Right atrium auricular region (tissue), 2 donors: ENCODE measurements around the gene GGTA1. TPM values are rescaled to one million over a fixed set of nuclear protein-coding genes. Genes with fewer than 3 reads are reported as not detected.

Source experiments
- DNase-seq: peaks from one replicate; pipeline ENCODE4 v3.0.0-alpha.2; 2019; ENCODE audit warnings: low spot score
- H3K27ac ChIP-seq, 2 donors: fragments of 200-600 bp; sonication (generic); 1 replicate in 1 of 2; 2 replicates in 1 of 2; pipeline ENCODE4 v1.5.1; 2016 to 2019
- H3K27me3 ChIP-seq, 2 donors: fragments of 200-600 bp; sonication (generic); one replicate each; pipeline versions ENCODE4 v1.5.1 to v1.6.0; 2017 to 2019
- H3K36me3 ChIP-seq: fragments of 200-600 bp; sonication (generic); one replicate; pipeline ENCODE4 v1.5.1; 2016
- H3K4me1 ChIP-seq, 2 donors: fragments of 200-600 bp; sonication (generic); one replicate each; pipeline versions ENCODE4 v1.5.1 to v1.6.0; 2017 to 2019
- H3K4me3 ChIP-seq, 2 donors: fragments of 200-600 bp; sonication (generic); 1 replicate in 1 of 2; 2 replicates in 1 of 2; pipeline ENCODE4 v1.5.1; 2017 to 2019; ENCODE audit warnings: mild to moderate bottlenecking in 1 of 2, moderate library complexity in 1 of 2
- H3K9me3 ChIP-seq, 2 donors: fragments of 200-600 bp; sonication (generic); one replicate each; pipeline ENCODE4 v1.5.1; 2019
- CTCF ChIP-seq, 2 donors: fragments of 200-600 bp; sonication (generic); IDR thresholded peaks; one replicate each; pipeline ENCODE4 v1.5.1; 2019; ENCODE audit warnings: antibody characterized with exemption in 2 of 2
- total RNA-seq, 2 donors: library from RNA; depleted of rRNA; stranded (reverse); fragments of >200 nt; gene quantifications; one replicate each; pipeline ENCODE4 v1.1.0, GENCODE V29; 2016

The GGTA1 gene
- total RNA-seq, 2 donors from 2014 or later: 11.6 to 15.2 TPM

- H3K4me1 ChIP-seq: peaks cover 0 to 41% of the 10 kb centered on the region in 2 donors
- TF ChIP-seq CTCF (IDR thresholded peaks at IDR 0.05): no peak
Measured at GRCh38 chr9:121486043-121486442, 13.6 kb downstream of the GGTA1 start.

GRCh38 chr9:121485623-121486022 is 14.0 kb downstream of the GGTA1 start:
- Histone ChIP-seq H3K27me3 (no peaks in the 10 kb centered on the region), H3K9me3 (no peaks in the 10 kb centered on the region), H3K4me3 (no peak overlapping the region), H3K4me1 (peaks cover 0 to 43% of the 10 kb centered on the region in 2 donors), H3K27ac (peak overlapping the region; percentile 57 to 70), H3K36me3 (no peaks in the 10 kb centered on the region)
- no peak for TF ChIP-seq CTCF (IDR thresholded peaks at IDR 0.05)
- DNase-seq: no peak

More at GRCh38 chr9:121486043-121486442, 13.6 kb downstream of the GGTA1 start:
- H3K9me3 ChIP-seq: no peaks in the 10 kb centered on the region
- H3K27ac ChIP-seq: peak overlapping the region; percentile 27 to 57
- H3K36me3 ChIP-seq: no peaks in the 10 kb centered on the region
- no peaks in the 10 kb centered on the region for H3K27me3 ChIP-seq
- DNase-seq: no peak
- H3K4me3 ChIP-seq: no peak overlapping the region

- Histone ChIP-seq H3K4me3 (no peak overlapping the region), H3K36me3 (no peaks in the 10 kb centered on the region), H3K4me1 (peaks cover 0 to 51% of the 10 kb centered on the region in 2 donors), H3K27me3 (no peaks in the 10 kb centered on the region), H3K27ac (peak overlapping the region; percentile 57 to 70), H3K9me3 (no peaks in the 10 kb centered on the region)
- DNase-seq: no peak
- TF ChIP-seq CTCF (IDR thresholded peaks at IDR 0.05): no peak
Measured at GRCh38 chr9:121484651-121485446, 14.8 kb downstream of the GGTA1 start.

DNA sequence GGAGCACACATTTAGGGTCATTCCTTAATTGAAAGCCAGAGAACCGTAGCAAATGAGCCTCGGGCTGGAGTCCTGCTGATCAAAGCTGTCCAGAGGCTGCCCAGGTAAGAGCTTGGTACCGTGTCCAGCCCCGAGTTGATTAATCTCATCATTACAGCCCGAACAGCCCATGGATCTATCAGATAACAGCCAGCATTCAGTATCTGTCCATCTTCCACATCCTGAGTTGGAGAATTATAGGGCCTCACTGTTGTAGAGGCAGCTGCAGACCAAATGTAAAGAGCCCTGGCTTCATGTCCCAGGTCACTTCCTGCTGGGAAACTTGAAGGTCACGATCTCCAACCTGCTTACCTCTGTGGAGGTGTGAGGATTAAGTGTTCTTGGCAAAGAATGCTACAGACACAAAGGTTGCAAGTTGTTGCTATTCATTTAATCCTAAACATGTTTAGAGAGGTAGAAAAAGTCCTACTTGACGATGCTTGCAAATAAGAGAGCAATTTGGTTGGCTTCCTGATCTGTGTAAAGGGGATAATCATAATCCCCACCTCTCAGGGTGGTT is 16.1 kb downstream of the GGTA1 start:
- no peak for TF ChIP-seq CTCF (IDR thresholded peaks at IDR 0.05)
- Histone ChIP-seq H3K27me3 (no peaks in the 10 kb centered on the region), H3K36me3 (no peaks in the 10 kb centered on the region), H3K27ac (peak overlapping the region in 1 of 2 donors; percentile 57), H3K4me1 (peaks cover 0 to 63% of the 10 kb centered on the region in 2 donors), H3K9me3 (no peaks in the 10 kb centered on the region), H3K4me3 (no peak overlapping the region)
- DNase-seq: no peak

DNA sequence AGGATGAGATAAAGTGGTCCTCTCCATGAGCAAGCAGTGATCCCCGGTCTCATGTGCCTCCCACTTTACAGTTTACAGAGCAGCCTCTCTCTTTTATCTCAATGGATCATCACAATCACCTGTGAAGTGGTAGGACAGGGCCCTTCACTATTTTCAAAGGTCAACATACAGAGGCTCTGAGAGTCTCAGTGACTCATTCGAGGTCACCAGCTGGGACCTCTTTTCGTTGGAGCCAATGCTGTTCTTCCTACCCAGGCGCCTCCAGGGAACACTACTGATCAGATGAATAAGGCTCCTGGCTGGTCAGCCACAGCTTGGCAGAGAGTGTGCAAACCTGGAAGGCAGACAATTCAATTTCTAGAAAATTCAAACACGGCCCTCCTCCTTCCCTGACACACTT is 16.6 kb downstream of the GGTA1 start:
- no peak for TF ChIP-seq CTCF (IDR thresholded peaks at IDR 0.05)
- Histone ChIP-seq H3K27ac (no peak overlapping the region), H3K4me1 (peaks cover 0 to 69% of the 10 kb centered on the region in 2 donors)

More for the DNA sequence above, 16.6 kb downstream of the GGTA1 start:
- no peaks in the 10 kb centered on the region for H3K36me3 ChIP-seq
- no peaks in the 10 kb centered on the region for H3K27me3 ChIP-seq
- no peaks in the 10 kb centered on the region for H3K9me3 ChIP-seq
- DNase-seq: no peak
- no peak overlapping the region for H3K4me3 ChIP-seq
